ENCODE results near the gene ARL13A.

Gene ARL13A

GRCh38 chrX:101028562-101028961 is 59.1 kb downstream of the ARL13A start:
- TF ChIP-seq FOXP2 (optimal IDR thresholded peaks at IDR 0.05; ENCODE audit: borderline replicate concordance, extremely low read depth, extremely low read length, insufficient read depth) (no peak), TAF1 (IDR thresholded peaks at IDR 0.05; ENCODE audit: borderline replicate concordance, insufficient read depth, low read length) (no peak), POLR2AphosphoS5 (IDR thresholded peaks at IDR 0.05; ENCODE audit: low read depth, low read length) (no peak), SIN3A (IDR thresholded peaks at IDR 0.05; ENCODE audit: borderline replicate concordance, insufficient read depth, low read length) (no peak), REST (IDR thresholded peaks at IDR 0.05; ENCODE audit: insufficient read depth in 1 of 2, low read depth in 2 of 2, low read length in 2 of 2) (no peak)

DNA sequence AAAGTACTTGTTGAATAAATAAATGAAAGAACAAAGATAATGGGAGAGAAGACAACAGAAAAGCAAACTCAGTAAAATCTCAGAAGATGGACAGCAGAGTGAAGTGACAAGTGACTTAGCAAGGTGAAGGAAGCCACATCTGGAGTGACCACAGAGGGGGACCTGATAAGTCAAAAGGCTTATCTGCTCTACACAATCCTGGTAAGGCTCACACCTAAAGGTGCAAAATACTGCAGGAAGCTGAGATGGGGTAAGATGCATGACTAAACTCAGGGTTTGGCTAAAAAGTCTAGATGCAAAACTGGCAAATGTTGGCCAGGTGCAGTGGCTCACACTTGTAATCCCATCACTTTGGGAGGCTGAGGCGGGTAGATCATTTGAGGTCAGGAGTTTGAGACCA is 60.2 kb downstream of the ARL13A start:
- TF ChIP-seq FOXP2 (optimal IDR thresholded peaks at IDR 0.05; ENCODE audit: borderline replicate concordance, extremely low read depth, extremely low read length, insufficient read depth) (no peak), REST (IDR thresholded peaks at IDR 0.05; ENCODE audit: insufficient read depth in 1 of 2, low read depth in 2 of 2, low read length in 2 of 2) (no peak), SIN3A (IDR thresholded peaks at IDR 0.05; ENCODE audit: borderline replicate concordance, insufficient read depth, low read length) (no peak), POLR2AphosphoS5 (IDR thresholded peaks at IDR 0.05; ENCODE audit: low read depth, low read length) (no peak), TAF1 (IDR thresholded peaks at IDR 0.05; ENCODE audit: borderline replicate concordance, insufficient read depth, low read length) (no peak)

DNA sequence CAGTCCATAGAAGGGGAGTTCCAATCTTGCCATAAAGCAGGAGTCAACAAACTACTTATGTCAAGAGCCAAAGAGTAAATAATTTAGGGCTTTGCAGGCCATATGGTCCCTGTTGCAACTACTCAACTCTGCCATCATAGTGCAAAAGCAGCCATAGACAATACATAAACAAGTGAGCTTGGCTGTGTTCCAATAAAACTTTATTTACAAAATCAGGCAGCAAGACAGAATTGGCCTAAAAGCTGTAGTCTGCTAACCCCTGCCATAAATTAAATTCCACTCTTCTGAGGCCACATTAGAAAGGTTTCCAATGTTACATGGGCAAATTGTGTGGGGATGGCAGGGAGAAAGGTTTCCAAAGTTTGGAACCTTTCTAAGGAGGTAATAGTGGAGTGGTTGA is 67.7 kb downstream of the ARL13A start:
- TF ChIP-seq TAF1 (IDR thresholded peaks at IDR 0.05; ENCODE audit: borderline replicate concordance, insufficient read depth, low read length) (no peak), FOXP2 (optimal IDR thresholded peaks at IDR 0.05; ENCODE audit: borderline replicate concordance, extremely low read depth, extremely low read length, insufficient read depth) (no peak), POLR2AphosphoS5 (IDR thresholded peaks at IDR 0.05; ENCODE audit: low read depth, low read length) (no peak), REST (IDR thresholded peaks at IDR 0.05; ENCODE audit: insufficient read depth in 1 of 2, low read depth in 2 of 2, low read length in 2 of 2) (no peak), SIN3A (IDR thresholded peaks at IDR 0.05; ENCODE audit: borderline replicate concordance, insufficient read depth, low read length) (no peak)

- no peak for TF ChIP-seq SIN3A (IDR thresholded peaks at IDR 0.05; ENCODE audit: borderline replicate concordance, insufficient read depth, low read length)
- no peak for TF ChIP-seq POLR2AphosphoS5 (IDR thresholded peaks at IDR 0.05; ENCODE audit: low read depth, low read length)
Measured at GRCh38 chrX:101040197-101040596, 70.7 kb downstream of the ARL13A start.
